Lower lobe of right lung (tissue), 2 donors: ENCODE results near the gene FYN. TPM values are rescaled to one million over a fixed set of nuclear protein-coding genes. Genes with fewer than 3 reads are reported as not detected.
A peak's percentile ranks its signal among the peaks of the same experiment; 100 is the strongest.
"Not testable (repeated sequence)": the region's sequence is repeated elsewhere in the genome, so short reads cannot be mapped to it uniquely, and the experiment has no call there.

ENCODE experiments used
- ATAC-seq, 2 donors: fragments of 200-7000 bp; cut with Tn5 transposase; one replicate each; pipeline ENCODE4 v1.9.1; 2020 to 2022; ENCODE audit warnings: mild to moderate bottlenecking in 2 of 2, moderate library complexity in 2 of 2
- DNase-seq: peaks from one replicate; pipeline ENCODE4 v3.0.0-alpha.2; 2020
- H3K27ac ChIP-seq: fragments of 200-600 bp; one replicate; pipeline ENCODE4 v1.8.0; 2022
- H3K27me3 ChIP-seq: fragments of 200-600 bp; one replicate; pipeline ENCODE4 v1.8.0; 2022; ENCODE audit warnings: low read depth
- H3K36me3 ChIP-seq: fragments of 200-600 bp; one replicate; pipeline ENCODE4 v1.8.0; 2022; ENCODE audit warnings: mild to moderate bottlenecking
- H3K4me1 ChIP-seq: fragments of 200-600 bp; one replicate; pipeline ENCODE4 v1.8.0; 2022
- H3K4me3 ChIP-seq: fragments of 200-600 bp; one replicate; pipeline ENCODE4 v1.8.0; 2022; ENCODE audit warnings: mild to moderate bottlenecking
- H3K9me3 ChIP-seq: fragments of 200-600 bp; one replicate; pipeline ENCODE4 v1.8.0; 2022
- intact Hi-C: fragments of 100-400 bp; cut with DNase I; formaldehyde crosslinking; loops from one replicate; pipeline ENCODE4 v1.11.0; 2022
- total RNA-seq: library from RNA; stranded (reverse); fragmentation: NEBNext Ultra II Directional; extraction: Animal tissue kit (Norgen Biotek cat#: 25700); gene quantifications from one replicate; pipeline ENCODE4 v1.2.1, GENCODE V29; 2021
- TF ChIP-seq, protein P1 (sequence below): fragments of 200-600 bp; IDR thresholded peaks from one replicate; pipeline ENCODE4 v1.8.0; 2022; ENCODE audit warnings: antibody characterized with exemption, mild to moderate bottlenecking
- donor health status: DM: no; HTN: yes; CAD: no; lungs with severe emphysema.

The FYN gene
- total RNA-seq, 1 donor from 2014 or later: 99.2 TPM

DNA sequence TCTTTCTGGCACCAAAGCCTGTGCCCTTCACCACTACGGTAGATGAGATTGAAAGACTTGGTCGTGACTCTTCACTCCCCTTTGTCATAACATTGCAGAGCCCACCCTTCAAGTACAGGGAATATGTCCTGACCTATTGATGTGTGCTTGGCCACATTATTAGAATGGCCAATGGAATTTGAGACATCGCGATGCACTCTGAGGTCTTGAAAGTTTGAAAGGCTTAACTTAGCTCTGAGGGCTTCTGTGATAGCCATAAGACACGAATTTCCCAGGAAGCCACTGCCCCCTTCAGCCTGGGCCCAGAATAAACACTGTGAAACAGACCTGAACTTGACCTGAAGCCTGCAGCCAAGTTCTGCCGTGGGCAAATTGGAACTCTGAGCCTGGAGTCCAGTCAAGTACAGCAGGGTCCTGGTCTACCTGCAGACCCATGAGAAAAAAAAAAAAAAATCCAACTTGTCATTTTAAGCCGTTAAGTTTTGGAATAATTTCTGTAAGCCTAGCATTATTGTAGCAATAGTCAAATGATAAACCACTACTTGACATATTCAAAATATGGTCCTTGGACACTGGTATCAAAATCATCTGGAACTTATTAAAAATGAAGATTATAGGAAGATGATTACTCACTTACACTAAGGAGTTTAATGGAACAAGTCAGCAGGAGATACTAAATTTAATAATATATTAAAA is 230.6 kb downstream of the FYN start:
- Histone ChIP-seq H3K27me3 (no peaks in the 10 kb centered on the region), H3K4me3 (no peak overlapping the region), H3K4me1 (peaks cover 4% of the 10 kb centered on the region), H3K27ac (no peak overlapping the region), H3K9me3 (no peaks in the 10 kb centered on the region), H3K36me3 (no peaks in the 10 kb centered on the region)
- ATAC-seq: peak; percentile 90 to 96
- TF ChIP-seq, protein P1, sequence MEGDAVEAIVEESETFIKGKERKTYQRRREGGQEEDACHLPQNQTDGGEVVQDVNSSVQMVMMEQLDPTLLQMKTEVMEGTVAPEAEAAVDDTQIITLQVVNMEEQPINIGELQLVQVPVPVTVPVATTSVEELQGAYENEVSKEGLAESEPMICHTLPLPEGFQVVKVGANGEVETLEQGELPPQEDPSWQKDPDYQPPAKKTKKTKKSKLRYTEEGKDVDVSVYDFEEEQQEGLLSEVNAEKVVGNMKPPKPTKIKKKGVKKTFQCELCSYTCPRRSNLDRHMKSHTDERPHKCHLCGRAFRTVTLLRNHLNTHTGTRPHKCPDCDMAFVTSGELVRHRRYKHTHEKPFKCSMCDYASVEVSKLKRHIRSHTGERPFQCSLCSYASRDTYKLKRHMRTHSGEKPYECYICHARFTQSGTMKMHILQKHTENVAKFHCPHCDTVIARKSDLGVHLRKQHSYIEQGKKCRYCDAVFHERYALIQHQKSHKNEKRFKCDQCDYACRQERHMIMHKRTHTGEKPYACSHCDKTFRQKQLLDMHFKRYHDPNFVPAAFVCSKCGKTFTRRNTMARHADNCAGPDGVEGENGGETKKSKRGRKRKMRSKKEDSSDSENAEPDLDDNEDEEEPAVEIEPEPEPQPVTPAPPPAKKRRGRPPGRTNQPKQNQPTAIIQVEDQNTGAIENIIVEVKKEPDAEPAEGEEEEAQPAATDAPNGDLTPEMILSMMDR: peak; percentile 72
- intact Hi-C loops: no loop called here
- peak; percentile 68 for DNase-seq

DNA sequence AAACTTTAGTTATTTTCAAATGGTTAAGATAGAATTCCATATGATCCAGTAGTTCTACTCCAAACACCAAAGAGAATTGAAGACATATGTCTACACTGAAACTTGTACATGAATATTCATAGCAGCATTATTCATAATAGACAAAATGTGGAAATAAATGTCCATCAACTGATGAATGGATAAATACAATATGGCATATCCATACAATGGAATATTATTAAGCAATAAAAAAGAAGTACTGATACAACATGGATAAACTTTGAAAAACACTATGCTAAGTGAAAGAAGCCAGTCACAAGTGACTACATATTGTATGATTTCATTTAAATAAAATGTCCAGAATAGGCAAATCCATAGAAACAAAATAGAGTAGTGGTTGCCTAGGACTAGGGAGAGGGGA is 234.0 kb downstream of the FYN start:
- H3K4me1 ChIP-seq: peaks cover 4% of the 10 kb centered on the region
- TF ChIP-seq, protein P1: no peak
- intact Hi-C loops: no loop called here

DNA sequence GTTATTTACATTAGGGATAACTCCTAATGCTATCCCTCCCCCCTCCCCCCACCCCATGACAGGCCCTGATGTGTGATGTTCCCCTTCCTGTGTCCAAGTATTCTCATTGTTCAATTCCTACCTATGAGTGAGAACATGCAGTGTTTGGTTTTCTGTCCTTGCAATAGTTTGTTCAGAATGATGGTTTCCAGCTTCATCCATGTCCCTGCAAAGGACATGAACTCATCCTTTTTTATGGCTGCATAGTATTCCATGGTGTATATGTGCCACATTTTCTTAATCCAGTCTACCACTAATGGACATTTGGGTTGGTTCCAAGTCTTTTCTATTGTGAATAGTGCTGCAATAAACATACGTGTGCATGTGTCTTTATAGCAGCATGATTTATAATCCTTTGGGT is 238.3 kb downstream of the FYN start:
- intact Hi-C loops, H3K36me3 ChIP-seq, H3K27ac ChIP-seq, H3K27me3 ChIP-seq, ATAC-seq, H3K4me1 ChIP-seq, H3K9me3 ChIP-seq, H3K4me3 ChIP-seq, DNase-seq: not testable (repeated sequence)

More for the DNA sequence above, 234.0 kb downstream of the FYN start:
- ATAC-seq: no peak
- Histone ChIP-seq H3K27ac (no peak overlapping the region), H3K9me3 (no peaks in the 10 kb centered on the region), H3K27me3 (no peaks in the 10 kb centered on the region), H3K36me3 (no peaks in the 10 kb centered on the region), H3K4me3 (no peak overlapping the region)
- no peak for DNase-seq

DNA sequence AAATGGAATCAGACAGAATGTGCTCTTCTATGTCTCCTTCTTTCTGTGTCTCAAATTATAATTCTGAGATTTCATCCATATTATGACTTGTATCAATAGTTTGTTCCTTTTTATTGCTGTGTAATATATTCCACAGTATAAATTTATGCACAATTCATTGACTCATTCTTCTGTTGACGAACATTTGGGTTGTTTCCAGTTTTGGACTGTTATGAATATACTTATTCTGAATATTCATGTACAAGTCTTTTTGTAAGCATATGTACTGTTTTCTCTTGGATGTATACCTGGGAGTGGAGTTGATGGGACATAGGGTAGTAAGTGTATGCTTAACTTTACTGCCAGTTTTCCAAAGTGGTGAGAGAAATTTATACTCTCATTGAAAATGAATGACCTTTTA is 239.4 kb downstream of the FYN start:
- Histone ChIP-seq H3K4me1 (no peaks in the 10 kb centered on the region), H3K36me3 (no peaks in the 10 kb centered on the region), H3K9me3 (no peaks in the 10 kb centered on the region), H3K4me3 (no peak overlapping the region), H3K27me3 (no peaks in the 10 kb centered on the region), H3K27ac (no peak overlapping the region)
- TF ChIP-seq, protein P1: no peak
- no peak for DNase-seq
- intact Hi-C loops: no loop called here
- ATAC-seq: no peak

DNA sequence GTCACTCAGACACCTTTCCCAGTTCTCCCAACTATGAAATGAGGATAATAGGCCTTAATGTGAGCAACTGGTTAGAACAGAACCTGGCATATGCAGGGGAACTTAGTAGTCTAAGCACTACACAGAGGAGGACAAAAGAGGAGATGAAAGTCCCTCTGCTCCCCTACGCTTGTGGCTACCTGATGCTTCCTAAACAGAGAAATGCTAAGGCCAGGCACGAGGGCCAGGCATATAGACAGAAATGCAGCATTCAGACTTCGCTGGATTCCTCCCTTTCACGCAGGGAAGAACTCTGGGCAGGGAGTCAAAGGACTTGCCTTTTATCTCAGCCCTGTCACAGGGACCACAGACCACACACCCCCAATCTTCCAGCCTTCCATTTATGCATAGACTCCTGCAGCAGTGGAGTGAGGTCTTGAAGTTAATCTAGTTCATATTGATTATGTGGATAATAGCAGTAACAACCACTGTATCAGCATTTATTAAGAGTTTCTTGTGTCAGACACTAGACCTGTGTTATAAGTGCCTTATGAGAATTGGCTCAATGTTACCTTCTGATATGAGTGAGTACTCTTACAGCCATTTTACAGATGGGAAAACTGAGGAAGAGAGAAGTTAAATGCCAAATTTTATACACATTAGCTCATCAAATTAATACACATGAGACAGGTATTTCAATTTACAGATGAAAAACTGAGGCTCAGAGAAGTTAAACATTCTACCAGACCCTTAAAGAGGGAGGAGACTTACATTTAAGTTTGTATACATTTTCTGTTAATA is 240.6 kb downstream of the FYN start:
- no peaks in the 10 kb centered on the region for H3K4me1 ChIP-seq
- DNase-seq (no peak), ATAC-seq (no peak)
- H3K36me3 ChIP-seq: no peaks in the 10 kb centered on the region
- TF ChIP-seq, protein P1: no peak
- no peak overlapping the region for H3K4me3 ChIP-seq
- H3K27me3 ChIP-seq: no peaks in the 10 kb centered on the region
- no peak overlapping the region for H3K27ac ChIP-seq
- intact Hi-C loops: no loop called here
- no peaks in the 10 kb centered on the region for H3K9me3 ChIP-seq

DNA sequence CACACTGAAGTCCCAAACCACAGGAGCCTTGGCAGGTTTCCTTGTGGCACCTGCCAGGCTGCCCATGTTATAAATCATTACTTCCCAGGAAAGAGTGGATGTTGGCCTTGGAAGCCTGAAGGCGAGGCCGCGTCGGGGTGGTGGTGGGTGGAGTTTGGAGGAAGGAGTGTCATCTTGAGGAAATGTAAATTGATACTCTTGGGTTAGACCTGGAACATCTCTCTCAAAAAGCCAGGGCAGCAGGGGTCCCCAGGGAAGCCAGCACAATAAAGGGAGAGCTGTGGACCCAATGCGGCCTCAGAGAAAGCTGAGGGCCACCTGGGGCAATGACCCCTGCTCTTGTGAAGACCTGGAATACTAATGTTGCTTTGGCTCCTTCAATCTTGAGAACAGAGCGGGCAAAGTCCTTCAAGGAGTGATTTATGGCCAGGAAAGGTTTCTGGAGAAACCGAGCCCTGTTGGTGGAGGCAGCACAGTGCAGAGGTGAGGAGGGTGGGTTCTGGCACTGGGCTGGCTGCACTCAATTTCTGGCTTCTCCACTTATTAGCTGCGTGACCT is 241.3 kb downstream of the FYN start:
- no peak for ATAC-seq

More for the DNA sequence above, 241.3 kb downstream of the FYN start:
- TF ChIP-seq, protein P1: no peak
- H3K27me3 ChIP-seq: no peaks in the 10 kb centered on the region
- H3K27ac ChIP-seq: no peak overlapping the region
- intact Hi-C loops: no loop called here
- H3K9me3 ChIP-seq: no peaks in the 10 kb centered on the region
- DNase-seq: no peak
- no peaks in the 10 kb centered on the region for H3K36me3 ChIP-seq
- no peak overlapping the region for H3K4me3 ChIP-seq
- H3K4me1 ChIP-seq: no peaks in the 10 kb centered on the region
